Right ventricle myocardium superior (tissue), 1 donor: Measurements from ENCODE around the gene CD160. TPM values are rescaled to one million over a fixed set of nuclear protein-coding genes. Genes with fewer than 3 reads are reported as not detected.
A peak's percentile ranks its signal among the peaks of the same experiment; 100 is the strongest.
"Not testable (repeated sequence)": the region's sequence is repeated elsewhere in the genome, so short reads cannot be mapped to it uniquely, and the experiment has no call there.

ENCODE experiments used
- ATAC-seq: fragments of 200-7000 bp; cut with Tn5 transposase; one replicate; pipeline ENCODE4 v1.9.1; 2020; ENCODE audit warnings: mild to moderate bottlenecking; ENCODE audit not compliant: poor library complexity
- DNase-seq: peaks from one replicate; pipeline ENCODE4 v3.0.0-alpha.2; 2020
- intact Hi-C: fragments of 100-400 bp; cut with DNase I; formaldehyde crosslinking; loops from one replicate; pipeline ENCODE4 v1.11.2; 2022
- long read RNA-seq: library from polyadenylated mRNA; unstranded; transcript quantifications from one replicate; pipeline ENCODE4 v2.0.0, GENCODE V29; 2021
- total RNA-seq: library from RNA; stranded (reverse); fragmentation: NEBNext Ultra II Directional; extraction: Animal tissue kit (Norgen Biotek cat#: 25700); gene quantifications from one replicate; pipeline ENCODE4 v1.2.1, GENCODE V29; 2021
- donor health status: DM: no; HTN: yes; CAD: no; lungs with severe emphysema.

CD160 gene
- total RNA-seq, result not detected
- long read RNA-seq, result 0 reads

GRCh38 chr1:145719230-145720079 is at the start of gene CD160:
Gene CD160, plus strand, starts transcription at chr1:145719499. Its CDS starts 8,829 bp downstream, at chr1:145728328.
- DNase-seq (no peak), ATAC-seq (no peak)
- intact Hi-C loops, result no loop called here

GRCh38 chr1:145670995-145671745 is 48.1 kb upstream of the CD160 start:
- DNase-seq, ATAC-seq, intact Hi-C loops: not testable (repeated sequence)

- intact Hi-C loops, ATAC-seq, DNase-seq: not testable (repeated sequence)
These were observed 46.1 kb upstream of the CD160 start for GRCh38 chr1:145673217-145673616.

GRCh38 chr1:145684858-145685257 is 34.4 kb upstream of the CD160 start:
- ATAC-seq, intact Hi-C loops, DNase-seq: not testable (repeated sequence)

GRCh38 chr1:145686078-145686477 is 33.2 kb upstream of the CD160 start:
- ATAC-seq, intact Hi-C loops: not testable (repeated sequence)

GRCh38 chr1:145688328-145688727 is 31.0 kb upstream of the CD160 start:
- intact Hi-C loops, result no loop called here
- ATAC-seq (no peak), DNase-seq (no peak)

More at GRCh38 chr1:145686078-145686477, 33.2 kb upstream of the CD160 start:
- DNase-seq, result not testable (repeated sequence)

- no peak for ATAC-seq
- no peak for DNase-seq
- intact Hi-C loops, result no loop called here
These were observed 30.4 kb upstream of the CD160 start for GRCh38 chr1:145688924-145689323.

- DNase-seq, result no peak
- no peak for ATAC-seq
- intact Hi-C loops, result no loop called here
These were observed 29.4 kb upstream of the CD160 start for GRCh38 chr1:145689922-145690321.

GRCh38 chr1:145690587-145691558 is 28.4 kb upstream of the CD160 start:
- intact Hi-C loops, result no loop called here
- no peak for ATAC-seq

GRCh38 chr1:145692785-145693443 is 26.4 kb upstream of the CD160 start:
- intact Hi-C loops, result no loop called here
- ATAC-seq (no peak), DNase-seq (peak; percentile 24)

More at GRCh38 chr1:145690587-145691558, 28.4 kb upstream of the CD160 start:
- DNase-seq, result no peak

GRCh38 chr1:145695821-145696629 is 23.3 kb upstream of the CD160 start:
- DNase-seq, result no peak
- intact Hi-C loops, result no loop called here
- no peak for ATAC-seq

GRCh38 chr1:145696630-145696960 is 22.7 kb upstream of the CD160 start:
- no peak for ATAC-seq
- DNase-seq, result no peak
- intact Hi-C loops, result no loop called here

GRCh38 chr1:145701306-145701862 is 17.9 kb upstream of the CD160 start:
- no peak for DNase-seq
- ATAC-seq, result no peak
- intact Hi-C loops, result no loop called here

GRCh38 chr1:145702052-145702451 is 17.2 kb upstream of the CD160 start:
- DNase-seq (no peak), ATAC-seq (no peak)
- intact Hi-C loops, result no loop called here

GRCh38 chr1:145702826-145703225 is 16.5 kb upstream of the CD160 start:
- DNase-seq (no peak), ATAC-seq (no peak)
- intact Hi-C loops, result no loop called here

GRCh38 chr1:145705622-145706021 is 13.7 kb upstream of the CD160 start:
- no peak for ATAC-seq
- intact Hi-C loops, result no loop called here

GRCh38 chr1:145706086-145706664 is 13.1 kb upstream of the CD160 start:
- DNase-seq (no peak), ATAC-seq (no peak)
- intact Hi-C loops, result no loop called here

More at GRCh38 chr1:145705622-145706021, 13.7 kb upstream of the CD160 start:
- DNase-seq, result no peak
